CD4-positive, CD25-positive, alpha-beta regulatory T cell (primary cell): ENCODE data around the gene RNF220. TPM values are rescaled to one million over a fixed set of nuclear protein-coding genes. Genes with fewer than 3 reads are reported as not detected.

Source experiments
- ATAC-seq, 2 donors: fragments of 150-1000 bp; cut with Tn5 transposase; one replicate each; pipeline ENCODE4 v1.10.0; 2021; ENCODE audit warnings: low read depth in 2 of 2, moderate number of reproducible peaks in 2 of 2, moderate library complexity in 1 of 2
- DNase-seq, 3 donors: peaks; one replicate each; pipeline versions ENCODE4 v3.0.0 to v3.0.0-alpha.2; 2012 to 2022; ENCODE audit warnings: mixed read lengths in 1 of 3
- H3K27ac ChIP-seq: one replicate; pipeline ENCODE4 v1.7.0; 2013; ENCODE audit warnings: mild to moderate bottlenecking, low read length; ENCODE audit not compliant: insufficient read depth, poor library complexity, severe bottlenecking
- H3K27me3 ChIP-seq: one replicate; pipeline ENCODE4 v1.7.0; 2013; ENCODE audit warnings: low read length; ENCODE audit not compliant: control insufficient read depth, insufficient read depth
- H3K36me3 ChIP-seq: one replicate; pipeline ENCODE4 v1.7.0; 2013; ENCODE audit warnings: mild to moderate bottlenecking, low read length, moderate library complexity; ENCODE audit not compliant: control insufficient read depth, insufficient read depth
- H3K4me1 ChIP-seq: 2 replicates; pipeline ENCODE4 v1.7.0; 2013; ENCODE audit warnings: mild to moderate bottlenecking, low read length; ENCODE audit not compliant: insufficient read depth, control insufficient read depth, poor library complexity, severe bottlenecking
- H3K4me3 ChIP-seq: one replicate; pipeline ENCODE4 v1.7.0; 2013; ENCODE audit warnings: low read depth, mild to moderate bottlenecking, low read length, moderate library complexity
- H3K9me3 ChIP-seq, 2 experiments: 1 replicate in 1 of 2; 2 replicates in 1 of 2; pipeline ENCODE4 v1.7.0; 2013; ENCODE audit warnings: low read length in 2 of 2, mild to moderate bottlenecking in 1 of 2, moderate library complexity in 1 of 2; ENCODE audit not compliant: control insufficient read depth in 2 of 2
- H3K27ac Mint-ChIP-seq, 3 donors: one replicate each; pipeline ENCODE4 v1.8.0; 2020 to 2022; ENCODE audit warnings: mild to moderate bottlenecking in 3 of 3, mixed read lengths in 3 of 3, moderate library complexity in 2 of 3
- H3K27me3 Mint-ChIP-seq: one replicate; pipeline ENCODE4 v1.8.0; 2022; ENCODE audit warnings: mild to moderate bottlenecking, mixed read lengths
- H3K36me3 Mint-ChIP-seq: one replicate; pipeline ENCODE4 v1.8.0; 2020; ENCODE audit warnings: mixed read lengths
- H3K4me1 Mint-ChIP-seq, 4 donors: one replicate each; pipeline ENCODE4 v1.8.0; 2020 to 2022; ENCODE audit warnings: mixed read lengths in 4 of 4, mild to moderate bottlenecking in 1 of 4
- H3K4me3 Mint-ChIP-seq, 4 donors: one replicate each; pipeline ENCODE4 v1.8.0; 2020 to 2022; ENCODE audit warnings: mild to moderate bottlenecking in 4 of 4, mixed read lengths in 4 of 4, moderate library complexity in 3 of 4
- H3K9me3 Mint-ChIP-seq, 7 donors: one replicate each; pipeline ENCODE4 v1.8.0; 2020 to 2022; ENCODE audit warnings: mixed read lengths in 7 of 7, mild to moderate bottlenecking in 3 of 7, moderate library complexity in 2 of 7
- polyA plus RNA-seq, 4 donors: library from polyadenylated mRNA; unstranded; fragments of 300-500 nt; fragmentation: Illumina TruSeq; gene quantifications; one replicate each; pipeline ENCODE4 v1.2.3, GENCODE V29; 2021
- total RNA-seq: library from RNA; stranded (reverse); gene quantifications from one replicate; pipeline ENCODE4 v1.2.3, GENCODE V29; 2022

RNF220 gene
- total and polyA plus RNA-seq, 5 donors from 2014 or later, result 73.2 to 94.8 (median 83.1) TPM

DNA sequence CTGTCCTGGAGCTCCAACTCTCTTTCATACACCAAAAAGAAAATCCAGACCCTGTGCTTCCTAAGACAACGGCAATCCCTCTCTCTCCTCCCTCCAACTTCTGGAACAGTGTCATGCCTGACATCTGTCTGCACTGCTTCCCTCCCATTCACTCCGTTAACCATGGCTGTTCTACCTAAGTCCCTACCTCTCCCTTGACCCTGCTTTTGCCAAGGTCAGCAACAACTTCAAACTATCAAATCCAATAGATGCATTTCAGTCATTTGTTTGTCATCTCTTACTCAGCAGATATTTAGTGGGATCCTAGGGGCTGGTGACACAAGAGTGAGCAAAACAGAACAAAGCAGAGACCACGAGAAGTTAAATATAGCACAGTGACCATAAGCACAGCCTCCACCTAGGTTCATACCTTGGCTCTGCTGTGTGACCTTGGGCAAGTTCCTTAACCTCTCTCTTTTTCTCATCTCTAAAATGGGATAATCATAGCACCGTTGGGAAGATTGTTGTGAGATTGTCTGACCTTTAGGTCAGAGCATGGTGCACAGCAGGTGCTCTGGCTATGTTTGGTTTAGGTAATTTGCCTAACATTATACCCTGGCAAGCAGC is 180.4 kb downstream of the RNF220 start:
- ATAC-seq, result no peak
- H3K27me3 Mint-ChIP-seq, result peaks cover 10% of the 10 kb centered on the region
- H3K4me3 Mint-ChIP-seq, result no peak overlapping the region
- Histone ChIP-seq H3K27ac (no peak overlapping the region), H3K4me1 (no peaks in the 10 kb centered on the region), H3K27me3 (no peaks in the 10 kb centered on the region), H3K4me3 (no peak overlapping the region), H3K9me3 (no peaks in the 10 kb centered on the region), H3K36me3 (no peaks in the 10 kb centered on the region)
- H3K27ac Mint-ChIP-seq, result no peak overlapping the region
- H3K9me3 Mint-ChIP-seq, result no peaks in the 10 kb centered on the region
- DNase-seq, result no peak
- no peaks in the 10 kb centered on the region for H3K4me1 Mint-ChIP-seq
- no peaks in the 10 kb centered on the region for H3K36me3 Mint-ChIP-seq

DNA sequence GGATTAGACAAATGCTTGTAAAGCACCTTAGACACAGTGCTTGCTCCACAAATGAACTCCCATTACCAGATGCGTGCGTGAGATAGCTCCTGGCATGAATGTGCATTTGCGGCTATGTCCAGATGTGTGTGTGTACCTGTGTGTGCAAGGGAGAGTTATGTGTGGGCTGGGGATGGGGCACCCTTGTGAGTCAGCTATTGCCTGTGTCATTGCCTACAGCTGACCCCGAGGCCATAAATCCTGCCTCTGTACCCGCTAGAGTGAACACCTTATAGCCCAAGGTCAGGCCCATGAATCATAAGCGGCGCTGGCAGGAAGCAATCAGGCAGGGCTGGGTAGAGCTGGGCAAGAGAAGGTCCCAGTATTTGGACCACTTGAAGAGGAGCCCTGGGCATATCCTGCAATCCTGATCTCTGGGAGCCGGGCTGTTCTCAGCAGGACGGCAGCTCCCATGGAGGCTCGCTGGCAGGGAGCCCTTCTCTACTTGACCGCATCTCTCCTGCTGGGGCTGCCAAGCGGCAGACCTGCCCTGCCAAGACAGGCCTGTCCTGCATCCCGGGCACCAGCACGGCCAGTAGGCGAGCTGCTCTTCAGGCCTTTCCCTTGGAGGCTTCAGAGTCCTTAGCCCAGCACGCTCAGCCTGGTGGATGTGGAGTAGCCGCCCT is 182.9 kb downstream of the RNF220 start:
- no peak for ATAC-seq
- no peaks in the 10 kb centered on the region for H3K4me1 Mint-ChIP-seq
- H3K27me3 Mint-ChIP-seq, result peaks cover 5% of the 10 kb centered on the region
- no peaks in the 10 kb centered on the region for H3K9me3 ChIP-seq
- no peaks in the 10 kb centered on the region for H3K36me3 Mint-ChIP-seq
- H3K36me3 ChIP-seq, result no peaks in the 10 kb centered on the region
- peak overlapping the region in 1 of 3 donors; percentile 6 for H3K27ac Mint-ChIP-seq
- no peak overlapping the region for H3K4me3 ChIP-seq
- DNase-seq, result no peak
- H3K27ac ChIP-seq, result no peak overlapping the region
- no peaks in the 10 kb centered on the region for H3K27me3 ChIP-seq
- no peaks in the 10 kb centered on the region for H3K4me1 ChIP-seq
- no peak overlapping the region for H3K4me3 Mint-ChIP-seq
- peaks cover 0 to 4% (median 0%) of the 10 kb centered on the region in 7 donors for H3K9me3 Mint-ChIP-seq

DNA sequence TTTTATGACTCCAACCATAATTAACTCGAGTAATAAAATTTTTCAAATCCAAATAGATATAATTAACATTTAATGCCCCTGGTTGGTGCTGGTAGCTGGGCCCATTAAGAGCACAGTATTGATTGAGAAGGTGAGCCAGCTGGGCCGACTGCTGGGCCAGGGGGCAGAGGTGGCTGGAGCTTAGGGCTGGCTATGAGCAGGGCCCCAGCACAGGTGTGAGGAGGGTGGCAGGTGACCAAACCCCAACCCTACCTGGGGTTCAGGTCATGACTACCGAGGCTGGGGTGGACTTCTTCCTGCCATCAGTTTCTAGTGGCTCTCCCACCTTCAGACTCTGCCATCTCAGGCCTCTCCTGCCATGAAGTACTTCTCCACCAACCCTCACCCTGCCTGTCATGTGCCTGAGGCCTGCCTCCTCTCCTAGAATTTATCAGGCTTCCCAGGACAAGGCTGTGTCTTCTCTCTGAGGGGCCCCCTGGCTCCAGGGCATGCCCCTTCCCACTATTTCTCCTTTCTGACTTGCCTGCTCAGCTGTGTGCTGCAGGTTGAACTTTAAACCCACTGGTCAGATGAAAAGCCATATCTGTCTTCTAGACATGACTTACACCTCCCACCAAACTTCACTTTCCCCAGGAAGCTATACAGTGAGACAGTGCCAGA is 183.6 kb downstream of the RNF220 start:
- H3K9me3 Mint-ChIP-seq, result peaks cover 0 to 4% (median 0%) of the 10 kb centered on the region in 7 donors
- Histone ChIP-seq H3K36me3 (no peaks in the 10 kb centered on the region), H3K4me3 (no peak overlapping the region), H3K9me3 (no peaks in the 10 kb centered on the region), H3K4me1 (no peaks in the 10 kb centered on the region), H3K27me3 (no peaks in the 10 kb centered on the region), H3K27ac (no peak overlapping the region)
- no peak overlapping the region for H3K27ac Mint-ChIP-seq
- no peaks in the 10 kb centered on the region for H3K36me3 Mint-ChIP-seq
- H3K4me3 Mint-ChIP-seq, result no peak overlapping the region
- ATAC-seq (no peak), DNase-seq (no peak)
- H3K27me3 Mint-ChIP-seq, result peaks cover 1% of the 10 kb centered on the region
- no peaks in the 10 kb centered on the region for H3K4me1 Mint-ChIP-seq

DNA sequence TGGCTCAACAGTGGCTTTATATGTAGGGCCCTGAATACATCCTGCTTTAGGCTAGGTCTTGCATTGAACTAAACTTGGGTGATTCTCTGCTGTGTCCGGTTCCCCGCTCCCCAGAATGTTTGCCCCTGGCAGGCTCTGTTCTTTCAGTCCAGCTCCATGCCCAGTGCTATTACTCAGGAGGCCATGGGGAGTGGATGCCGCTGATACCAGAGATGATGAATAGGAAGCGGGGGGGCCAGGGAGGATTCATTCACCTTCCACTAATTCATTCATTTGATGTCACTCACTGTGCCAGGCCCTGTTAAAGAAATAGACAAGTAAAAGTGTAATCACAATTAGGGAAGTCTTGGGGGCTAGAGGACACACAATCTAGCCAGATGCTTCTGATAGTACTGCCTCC is 185.4 kb downstream of the RNF220 start:
- Mint-ChIP-seq H3K27ac (no peak overlapping the region), H3K4me3 (no peak overlapping the region)

DNA sequence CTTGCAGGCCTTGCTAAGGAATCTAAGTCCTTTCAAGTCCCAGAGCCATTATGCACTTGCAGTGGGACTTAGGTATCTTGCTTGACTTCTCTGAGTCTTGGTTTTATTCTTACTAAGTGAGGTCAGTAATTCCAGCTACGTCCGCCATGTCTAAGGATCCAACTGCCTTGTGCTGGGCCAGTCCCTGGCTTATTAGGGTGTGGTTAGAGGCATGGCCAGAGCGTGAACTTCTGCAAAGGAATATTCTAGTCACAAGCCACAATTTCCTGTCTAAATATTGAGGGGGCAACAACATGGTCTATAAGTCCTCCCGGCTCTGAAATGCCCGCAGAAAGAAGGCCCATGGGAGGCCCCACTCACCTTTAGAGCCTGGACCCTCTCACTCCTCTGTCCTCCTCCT is 186.3 kb downstream of the RNF220 start:
- Mint-ChIP-seq H3K27me3 (peaks cover 5% of the 10 kb centered on the region), H3K4me3 (no peak overlapping the region), H3K9me3 (peaks cover 0 to 4% (median 0%) of the 10 kb centered on the region in 7 donors), H3K36me3 (no peaks in the 10 kb centered on the region), H3K4me1 (no peaks in the 10 kb centered on the region), H3K27ac (no peak overlapping the region)
- no peak overlapping the region for H3K27ac ChIP-seq
- H3K27me3 ChIP-seq, result no peaks in the 10 kb centered on the region
- DNase-seq (no peak), ATAC-seq (no peak)
- no peaks in the 10 kb centered on the region for H3K36me3 ChIP-seq
- H3K4me3 ChIP-seq, result no peak overlapping the region
- H3K4me1 ChIP-seq, result peaks cover 2% of the 10 kb centered on the region
- H3K9me3 ChIP-seq, result no peaks in the 10 kb centered on the region

More for the DNA sequence above, 185.4 kb downstream of the RNF220 start:
- no peak overlapping the region for H3K27ac ChIP-seq
- H3K9me3 ChIP-seq, result no peaks in the 10 kb centered on the region
- Mint-ChIP-seq H3K36me3 (no peaks in the 10 kb centered on the region), H3K4me1 (no peaks in the 10 kb centered on the region), H3K9me3 (peaks cover 0 to 4% (median 0%) of the 10 kb centered on the region in 7 donors), H3K27me3 (peaks cover 5% of the 10 kb centered on the region)
- H3K36me3 ChIP-seq, result no peaks in the 10 kb centered on the region
- DNase-seq (no peak), ATAC-seq (no peak)
- no peaks in the 10 kb centered on the region for H3K27me3 ChIP-seq
- peaks cover 2% of the 10 kb centered on the region for H3K4me1 ChIP-seq
- H3K4me3 ChIP-seq, result no peak overlapping the region

DNA sequence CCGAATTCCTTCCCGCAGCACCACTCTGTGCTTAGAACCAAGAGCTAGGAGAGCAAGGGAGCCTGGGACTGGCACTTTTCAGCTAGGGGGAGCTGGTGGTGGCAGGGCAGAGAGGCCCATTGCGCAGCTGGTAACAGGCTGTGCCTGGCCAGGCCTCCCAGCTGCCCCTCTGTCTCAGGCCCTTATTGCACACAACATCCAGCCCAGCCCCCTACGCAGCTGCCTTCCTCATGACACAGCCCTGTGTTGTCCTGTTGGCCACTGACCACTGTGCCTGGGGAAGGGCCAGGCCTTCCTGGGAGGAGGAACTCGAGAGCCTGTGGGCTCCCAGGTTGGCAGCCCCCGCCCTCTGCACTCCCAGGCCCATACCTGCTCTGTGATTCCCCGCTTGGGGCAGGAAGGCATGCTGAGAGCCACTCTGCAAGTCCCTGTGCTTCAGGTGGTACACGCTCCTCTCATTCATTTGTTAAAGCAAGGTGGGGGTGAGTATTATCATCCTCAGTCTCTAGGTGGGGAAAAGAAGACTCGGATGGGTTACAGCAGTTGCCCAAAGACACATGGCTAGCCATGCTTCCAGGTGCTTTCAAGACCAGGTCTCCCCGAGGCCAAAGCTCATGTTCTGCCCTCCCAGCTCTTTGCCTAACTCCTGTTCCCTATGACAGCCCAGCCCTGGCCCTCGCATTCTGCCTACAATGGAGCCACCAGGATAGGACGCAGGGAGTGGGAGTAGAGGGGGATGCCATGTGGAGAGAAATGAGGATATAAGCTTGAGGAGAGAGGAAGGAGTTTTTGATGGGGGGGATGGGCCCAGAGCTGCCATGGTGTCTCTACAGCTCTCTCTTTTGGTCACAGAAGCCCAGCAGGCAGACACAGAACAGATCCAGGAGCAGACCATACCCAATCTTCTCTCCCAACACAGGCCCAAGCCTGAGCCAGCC is 187.4 kb downstream of the RNF220 start:
- Histone ChIP-seq H3K27me3 (no peaks in the 10 kb centered on the region), H3K36me3 (no peaks in the 10 kb centered on the region), H3K27ac (no peak overlapping the region), H3K9me3 (no peaks in the 10 kb centered on the region), H3K4me3 (no peak overlapping the region), H3K4me1 (peaks cover 2% of the 10 kb centered on the region)
- Mint-ChIP-seq H3K9me3 (peaks cover 0 to 4% (median 0%) of the 10 kb centered on the region in 7 donors), H3K4me3 (no peak overlapping the region), H3K27ac (peak overlapping the region in 1 of 3 donors; percentile 66), H3K27me3 (peaks cover 5% of the 10 kb centered on the region), H3K36me3 (no peaks in the 10 kb centered on the region), H3K4me1 (no peaks in the 10 kb centered on the region)
- no peak for DNase-seq
- ATAC-seq, result no peak

DNA sequence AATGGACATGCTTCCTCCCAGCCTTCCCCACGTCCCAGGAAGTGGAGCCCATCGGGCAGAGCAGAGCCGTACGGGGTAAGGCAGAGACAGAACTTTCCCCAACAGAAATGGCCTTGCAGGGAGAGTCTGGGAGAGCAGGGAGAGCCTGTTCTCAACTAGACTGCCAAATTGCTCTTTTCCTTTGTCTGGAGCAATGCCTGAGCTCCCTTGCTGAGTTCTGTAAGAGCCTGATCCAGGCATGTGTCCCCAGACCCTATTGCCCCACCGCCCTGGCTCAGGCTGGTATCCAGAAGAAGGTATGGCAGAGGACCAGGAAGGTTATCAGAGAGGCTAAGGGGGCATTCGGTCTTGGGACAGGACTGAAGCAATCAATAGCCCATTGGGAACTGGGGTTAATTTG is 189.3 kb downstream of the RNF220 start:
- Histone ChIP-seq H3K27me3 (no peaks in the 10 kb centered on the region), H3K4me1 (peaks cover 2% of the 10 kb centered on the region), H3K27ac (no peak overlapping the region), H3K36me3 (no peaks in the 10 kb centered on the region), H3K9me3 (no peaks in the 10 kb centered on the region), H3K4me3 (no peak overlapping the region)
- H3K36me3 Mint-ChIP-seq, result no peaks in the 10 kb centered on the region
- peaks cover 0 to 4% (median 0%) of the 10 kb centered on the region in 7 donors for H3K9me3 Mint-ChIP-seq
- DNase-seq (no peak), ATAC-seq (no peak)
- peaks cover 5% of the 10 kb centered on the region for H3K27me3 Mint-ChIP-seq
- no peak overlapping the region for H3K27ac Mint-ChIP-seq
- H3K4me3 Mint-ChIP-seq, result no peak overlapping the region
- H3K4me1 Mint-ChIP-seq, result no peaks in the 10 kb centered on the region
